Measurements from ENCODE around the gene KL. TPM values are rescaled to one million over a fixed set of nuclear protein-coding genes. Genes with fewer than 3 reads are reported as not detected.

The KL gene
- total RNA-seq, 1 experiment from 2014 or later: 0.52 TPM

DNA sequence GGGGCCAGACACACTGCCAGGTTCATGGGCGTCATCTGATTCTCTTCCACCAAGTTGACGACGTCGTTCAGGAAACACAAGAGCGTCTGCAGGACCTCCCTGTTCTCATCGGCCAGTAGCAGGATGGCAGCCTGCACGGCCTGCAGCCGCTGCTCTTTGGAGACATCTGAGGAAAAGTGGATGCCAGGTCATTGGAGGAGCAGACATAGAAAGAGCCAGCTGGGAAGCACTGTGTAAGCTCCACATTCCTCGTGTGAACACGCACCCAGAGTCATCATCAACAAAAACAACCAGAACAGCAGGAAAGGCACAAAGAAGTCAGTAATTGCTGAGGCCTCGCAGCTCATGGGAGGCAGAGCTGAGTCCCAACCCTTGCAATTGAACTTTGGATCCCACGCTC lies 96.5 kb downstream of the KL start:
- H3K4me3 Mint-ChIP-seq (ENCODE audit: low read depth, unreplicated experiment): no peak overlapping the region
- H3K4me1 Mint-ChIP-seq (ENCODE audit: low read depth, unreplicated experiment): no peaks in the 10 kb centered on the region
- intact Hi-C loops (cut with micrococcal nuclease; ENCODE audit: unreplicated experiment): no loop called here
- no TSS peak for BruUV-seq (replicated peaks)
- no peaks in the 10 kb centered on the region for H3K27me3 Mint-ChIP-seq (ENCODE audit: unreplicated experiment)
- H3K36me3 Mint-ChIP-seq (ENCODE audit: insufficient read depth, unreplicated experiment): no peaks in the 10 kb centered on the region
- H3K9me3 Mint-ChIP-seq (ENCODE audit: low read depth, unreplicated experiment): no peaks in the 10 kb centered on the region
- TF ChIP-seq, protein P1, sequence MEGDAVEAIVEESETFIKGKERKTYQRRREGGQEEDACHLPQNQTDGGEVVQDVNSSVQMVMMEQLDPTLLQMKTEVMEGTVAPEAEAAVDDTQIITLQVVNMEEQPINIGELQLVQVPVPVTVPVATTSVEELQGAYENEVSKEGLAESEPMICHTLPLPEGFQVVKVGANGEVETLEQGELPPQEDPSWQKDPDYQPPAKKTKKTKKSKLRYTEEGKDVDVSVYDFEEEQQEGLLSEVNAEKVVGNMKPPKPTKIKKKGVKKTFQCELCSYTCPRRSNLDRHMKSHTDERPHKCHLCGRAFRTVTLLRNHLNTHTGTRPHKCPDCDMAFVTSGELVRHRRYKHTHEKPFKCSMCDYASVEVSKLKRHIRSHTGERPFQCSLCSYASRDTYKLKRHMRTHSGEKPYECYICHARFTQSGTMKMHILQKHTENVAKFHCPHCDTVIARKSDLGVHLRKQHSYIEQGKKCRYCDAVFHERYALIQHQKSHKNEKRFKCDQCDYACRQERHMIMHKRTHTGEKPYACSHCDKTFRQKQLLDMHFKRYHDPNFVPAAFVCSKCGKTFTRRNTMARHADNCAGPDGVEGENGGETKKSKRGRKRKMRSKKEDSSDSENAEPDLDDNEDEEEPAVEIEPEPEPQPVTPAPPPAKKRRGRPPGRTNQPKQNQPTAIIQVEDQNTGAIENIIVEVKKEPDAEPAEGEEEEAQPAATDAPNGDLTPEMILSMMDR (IDR thresholded peaks at IDR 0.05; ENCODE audit: unreplicated experiment): no peak
- no peak for DNase-seq
- CTCF ChIA-PET: no interaction called here
- H3K27ac Mint-ChIP-seq (ENCODE audit: unreplicated experiment): no peak overlapping the region

DNA sequence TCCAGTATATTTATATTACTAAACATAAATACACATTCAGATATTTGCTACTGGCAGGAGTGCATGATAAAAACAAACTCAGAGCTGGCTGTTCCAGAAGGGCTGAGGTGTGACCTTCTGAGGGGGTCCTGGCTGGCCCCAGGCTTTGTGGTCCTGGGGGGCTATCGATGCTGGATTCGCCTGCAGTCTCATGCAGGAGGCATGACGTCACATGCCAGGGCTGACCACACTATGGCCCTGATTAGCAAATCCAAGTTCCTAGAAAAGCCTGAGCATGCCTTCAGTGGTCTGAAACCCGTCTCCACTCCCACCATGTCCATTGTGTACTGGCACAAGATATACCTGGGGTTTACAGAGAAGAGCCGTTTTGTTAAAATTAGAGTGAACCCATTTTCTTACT lies 97.9 kb downstream of the KL start:
- H3K27me3 Mint-ChIP-seq (ENCODE audit: unreplicated experiment): no peaks in the 10 kb centered on the region
- BruUV-seq (replicated peaks): no TSS peak
- no peaks in the 10 kb centered on the region for H3K36me3 Mint-ChIP-seq (ENCODE audit: insufficient read depth, unreplicated experiment)
- TF ChIP-seq, protein P1 (IDR thresholded peaks at IDR 0.05; ENCODE audit: unreplicated experiment): no peak
- no peak overlapping the region for H3K27ac Mint-ChIP-seq (ENCODE audit: unreplicated experiment)
- intact Hi-C loops (cut with micrococcal nuclease; ENCODE audit: unreplicated experiment): no loop called here
- CTCF ChIA-PET: no interaction called here
- DNase-seq: no peak
- H3K9me3 Mint-ChIP-seq (ENCODE audit: low read depth, unreplicated experiment): no peaks in the 10 kb centered on the region
- H3K4me3 Mint-ChIP-seq (ENCODE audit: low read depth, unreplicated experiment): no peak overlapping the region
- H3K4me1 Mint-ChIP-seq (ENCODE audit: low read depth, unreplicated experiment): no peaks in the 10 kb centered on the region

DNA sequence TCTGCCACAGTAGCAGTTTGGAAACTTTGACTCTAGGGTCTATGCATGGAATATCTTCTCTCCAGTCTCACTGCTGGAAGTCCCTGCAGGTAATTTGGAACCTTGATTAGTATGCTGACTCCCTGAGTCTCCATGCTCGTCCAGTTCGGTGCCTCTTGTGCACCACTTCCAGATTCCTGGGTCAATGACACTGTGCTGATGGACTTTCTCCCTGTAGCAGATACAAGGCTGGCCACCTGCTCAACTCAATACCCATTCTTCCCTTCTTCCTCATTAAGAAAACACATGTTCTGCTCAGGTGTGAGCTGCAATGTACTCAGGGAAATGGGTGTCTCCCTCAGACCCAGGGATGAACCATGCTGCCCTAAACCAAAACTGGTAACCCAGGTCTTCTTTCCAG lies 99.1 kb downstream of the KL start:
- Mint-ChIP-seq H3K36me3 (ENCODE audit: insufficient read depth, unreplicated experiment) (no peaks in the 10 kb centered on the region), H3K4me3 (ENCODE audit: low read depth, unreplicated experiment) (no peak overlapping the region), H3K27me3 (ENCODE audit: unreplicated experiment) (no peaks in the 10 kb centered on the region), H3K4me1 (ENCODE audit: low read depth, unreplicated experiment) (no peaks in the 10 kb centered on the region), H3K9me3 (ENCODE audit: low read depth, unreplicated experiment) (no peaks in the 10 kb centered on the region), H3K27ac (ENCODE audit: unreplicated experiment) (no peak overlapping the region)
- no peak for DNase-seq
- no TSS peak for BruUV-seq (replicated peaks)
- CTCF ChIA-PET: no interaction called here
- TF ChIP-seq, protein P1 (IDR thresholded peaks at IDR 0.05; ENCODE audit: unreplicated experiment): no peak
- intact Hi-C loops (cut with micrococcal nuclease; ENCODE audit: unreplicated experiment): no loop called here
